HCT116 (cell line): ENCODE data around the gene SORCS2. TPM values are rescaled to one million over a fixed set of nuclear protein-coding genes. Genes with fewer than 3 reads are reported as not detected.

Source experiments
- ATAC-seq: fragments of 200-7000 bp; cut with Tn5 transposase; 2 replicates; pipeline ENCODE4 v1.9.1; 2020; ENCODE audit warnings: mild to moderate bottlenecking, moderate library complexity
- BruUV-seq: library from RNA; stranded (reverse); fragments of 400-500 nt; replicated peaks from 2 replicates; lab custom pipeline; 2021; lab: Mats Ljungman, UMichigan
- CTCF ChIA-PET: fragments of 300-600 bp; sonication (Branson Sonifier 250); formaldehyde crosslinking; loops from one replicate; lab custom pipeline; 2021; ENCODE audit warnings: antibody characterized with exemption; lab: Charles Lee
- POLR2A ChIA-PET: fragments of 300-600, 350-600 bp; sonication (Branson Sonifier 250); formaldehyde crosslinking; loops from one replicate; lab custom pipeline; 2021; ENCODE audit warnings: antibody characterized with exemption; lab: Charles Lee
- RAD21 ChIA-PET, 2 experiments: fragments of 300-600 bp; sonication (Branson Sonifier 250); formaldehyde crosslinking; loops; one replicate each; lab custom pipeline; 2023; ENCODE audit warnings: low total read pairs in 2 of 2; ENCODE audit not compliant: uncharacterized antibody in 2 of 2, unreplicated experiment in 2 of 2, low non-redundant PET in 1 of 2; lab: Charles Lee
- DNase-seq: peaks from one replicate; pipeline ENCODE4 v3.0.0-alpha.2; 2010; ENCODE audit warnings: low read depth, low spot score
- H2AFZ ChIP-seq: fragments of 200-600 bp; shearing (Covaris generic), sonication (generic); 2 replicates; pipeline ENCODE4 v1.6.1; 2017; ENCODE audit warnings: low read depth, mixed run types, mixed read lengths, antibody characterized with exemption, low read length; ENCODE audit not compliant: poor library complexity, severe bottlenecking
- H3K27ac ChIP-seq: 2 replicates; pipeline ENCODE4 v1.5.1; 2012; ENCODE audit warnings: low read depth, low read length
- H3K27me3 ChIP-seq: fragments of 200-600 bp; sonication (generic); 2 replicates; pipeline ENCODE4 v1.6.1; 2016; ENCODE audit warnings: mixed run types, low read length, mixed read lengths; ENCODE audit not compliant: insufficient read depth
- H3K36me3 ChIP-seq, 2 experiments: fragments of 200-500 bp in 1 of 2; fragments of 200-600 bp in 1 of 2; sonication (Bioruptor generic) in 1 of 2; sonication (generic) in 1 of 2; 2 replicates each; pipeline versions ENCODE4 v1.5.1 to v1.6.1; 2014 to 2016; ENCODE audit warnings: low read length in 2 of 2, inconsistent platforms in 1 of 2, mixed read lengths in 1 of 2, mixed run types in 1 of 2; ENCODE audit not compliant: insufficient read depth in 2 of 2, control insufficient read depth in 1 of 2
- H3K4me1 ChIP-seq, 2 experiments: fragments of 200-600 bp in 1 of 2; sonication (generic) in 1 of 2; 2 replicates each; pipeline versions ENCODE4 v1.5.1 to v1.6.1; 2012 to 2017; ENCODE audit warnings: low read length in 2 of 2, inconsistent platforms in 1 of 2, mild to moderate bottlenecking in 1 of 2, mixed read lengths in 1 of 2, mixed run types in 1 of 2, moderate library complexity in 1 of 2; ENCODE audit not compliant: insufficient read depth in 2 of 2, control insufficient read depth in 1 of 2
- H3K4me2 ChIP-seq: fragments of 200-600 bp; sonication (generic); 2 replicates; pipeline ENCODE4 v1.6.1; 2017; ENCODE audit warnings: mixed run types, low read length, mixed read lengths
- H3K4me3 ChIP-seq, 2 experiments: fragments of 200-600 bp in 1 of 2; sonication (generic) in 1 of 2; replicated peaks in 1 of 2; 2 replicates each; pipeline ENCODE4 v1.5.1; 2011 to 2016; ENCODE audit warnings: low read length in 2 of 2, control low read depth in 1 of 2, low read depth in 1 of 2, mild to moderate bottlenecking in 1 of 2, mixed read lengths in 1 of 2, mixed run types in 1 of 2
- H3K79me2 ChIP-seq: fragments of 200-600 bp; sonication (generic); 2 replicates; pipeline ENCODE4 v1.6.1; 2017; ENCODE audit warnings: mild to moderate bottlenecking, mixed run types, low read length, moderate library complexity, mixed read lengths; ENCODE audit not compliant: insufficient read depth
- H3K9ac ChIP-seq: fragments of 200-600 bp; sonication (generic); 2 replicates; pipeline ENCODE4 v1.6.1; 2016; ENCODE audit warnings: low read length, mixed read lengths
- H3K9me2 ChIP-seq: fragments of 200-600 bp; sonication (generic), shearing (Covaris generic); 2 replicates; pipeline ENCODE4 v1.6.1; 2017; ENCODE audit warnings: mixed run types, mild to moderate bottlenecking, moderate library complexity; ENCODE audit not compliant: insufficient read depth
- H3K9me3 ChIP-seq, 2 experiments: fragments of 200-500 bp in 1 of 2; fragments of 200-600 bp in 1 of 2; sonication (Bioruptor generic) in 1 of 2; sonication (generic) in 1 of 2; 2 replicates each; pipeline ENCODE4 v1.6.1; 2014 to 2017; ENCODE audit warnings: low read length in 2 of 2, mixed read lengths in 2 of 2, inconsistent platforms in 1 of 2, low read depth in 1 of 2, mild to moderate bottlenecking in 1 of 2, mixed run types in 1 of 2, moderate library complexity in 1 of 2; ENCODE audit not compliant: control insufficient read depth in 1 of 2, insufficient read depth in 1 of 2
- H4K20me1 ChIP-seq: fragments of 200-600 bp; sonication (generic), shearing (Covaris generic); 2 replicates; pipeline ENCODE4 v1.6.1; 2017; ENCODE audit warnings: mixed run types, mild to moderate bottlenecking, moderate library complexity; ENCODE audit not compliant: insufficient read depth
- CBX3 ChIP-seq: IDR thresholded peaks from 2 replicates; pipeline ENCODE4 v1.6.1; 2012; ENCODE audit warnings: low read depth
- EGR1 ChIP-seq: IDR thresholded peaks from 2 replicates; pipeline ENCODE4 v1.6.1; 2012; ENCODE audit warnings: low read depth
- ELF1 ChIP-seq: IDR thresholded peaks from 2 replicates; pipeline ENCODE4 v1.6.1; 2012; ENCODE audit warnings: low read depth, borderline replicate concordance
- EZH2 ChIP-seq: fragments of 200-600 bp; sonication (generic); IDR thresholded peaks from 2 replicates; pipeline ENCODE4 v1.6.1; 2017; ENCODE audit warnings: antibody characterized with exemption, mixed run types
- EZH2phosphoT487 ChIP-seq: fragments of 200-600 bp; IDR thresholded peaks from 2 replicates; pipeline ENCODE4 v1.6.1; 2018; ENCODE audit warnings: antibody characterized with exemption, borderline replicate concordance
- FOSL1 ChIP-seq: IDR thresholded peaks from 2 replicates; pipeline ENCODE4 v1.6.1; 2012; ENCODE audit warnings: low read depth
- JUND ChIP-seq: IDR thresholded peaks from 2 replicates; pipeline ENCODE4 v1.6.1; 2012
- POLR2A ChIP-seq: IDR thresholded peaks from 2 replicates; pipeline ENCODE4 v1.7.0; 2011; ENCODE audit warnings: borderline replicate concordance; ENCODE audit not compliant: insufficient read depth, insufficient read length; ENCODE audit errors: extremely low read depth
- RAD21 ChIP-seq: IDR thresholded peaks from 2 replicates; pipeline ENCODE4 v1.6.1; 2012; ENCODE audit warnings: low read depth, mild to moderate bottlenecking
- SP1 ChIP-seq: IDR thresholded peaks from 2 replicates; pipeline ENCODE4 v1.6.1; 2012; ENCODE audit warnings: low read depth
- SRF ChIP-seq: IDR thresholded peaks from 2 replicates; pipeline ENCODE4 v1.6.1; 2012; ENCODE audit warnings: low read depth
- TCF7L2 ChIP-seq: IDR thresholded peaks from 2 replicates; pipeline ENCODE4 v1.7.0; 2011; ENCODE audit warnings: borderline replicate concordance, inconsistent platforms; ENCODE audit not compliant: insufficient read depth, insufficient read length; ENCODE audit errors: extremely low read depth
- YY1 ChIP-seq: IDR thresholded peaks from 2 replicates; pipeline ENCODE4 v1.6.1; 2011; ENCODE audit warnings: low read length, low read depth, moderate library complexity, mild to moderate bottlenecking; ENCODE audit not compliant: insufficient replicate concordance; ENCODE audit errors: extremely low read depth
- ZFX ChIP-seq: fragments of 450-650 bp; IDR thresholded peaks from 2 replicates; pipeline ENCODE4 v1.6.1; 2017
- ZNF274 ChIP-seq: fragments of 200-500 bp; sonication (Bioruptor generic); IDR thresholded peaks from 2 replicates; pipeline ENCODE4 v1.6.1; 2014; ENCODE audit warnings: mild to moderate bottlenecking, low read depth, low read length, inconsistent platforms
- intact Hi-C: fragments of 100-400 bp; cut with micrococcal nuclease; formaldehyde crosslinking; loops from 2 replicates; pipeline ENCODE4 v1.10.0; 2022
- total RNA-seq: library from RNA; stranded (reverse); gene quantifications from one replicate; pipeline ENCODE4 v1.2.1, GENCODE V29; 2021; ENCODE audit not compliant: unreplicated experiment
- TF ChIP-seq, protein P1 (sequence below): IDR thresholded peaks from 2 replicates; pipeline ENCODE4 v1.6.1; 2012
- TF ChIP-seq, protein P2 (sequence below): IDR thresholded peaks from 2 replicates; pipeline ENCODE4 v1.6.1; 2011; ENCODE audit warnings: mild to moderate bottlenecking, low read length, moderate library complexity; ENCODE audit not compliant: insufficient replicate concordance; ENCODE audit errors: extremely low read depth
- TF ChIP-seq, protein P3 (sequence below), 3 experiments: fragments of 200-600 bp in 1 of 3; sonication (generic) in 1 of 3; IDR thresholded peaks in 2 of 3; conservative IDR thresholded peaks in 1 of 3; 2 replicates each; pipeline ENCODE4 v1.5.1; 2012 to 2017; ENCODE audit warnings: low read depth in 2 of 3, low read length in 2 of 3, antibody characterized with exemption in 1 of 3, borderline replicate concordance in 1 of 3, control low read depth in 1 of 3, mild to moderate bottlenecking in 1 of 3, mixed read lengths in 1 of 3, mixed run types in 1 of 3, moderate library complexity in 1 of 3; ENCODE audit not compliant: insufficient read depth in 1 of 3
- TF ChIP-seq, protein P4 (sequence below): IDR thresholded peaks from 2 replicates; pipeline ENCODE4 v1.6.1; 2012

Gene SORCS2
- total RNA-seq, 1 experiment from 2014 or later: 0.37 TPM

DNA sequence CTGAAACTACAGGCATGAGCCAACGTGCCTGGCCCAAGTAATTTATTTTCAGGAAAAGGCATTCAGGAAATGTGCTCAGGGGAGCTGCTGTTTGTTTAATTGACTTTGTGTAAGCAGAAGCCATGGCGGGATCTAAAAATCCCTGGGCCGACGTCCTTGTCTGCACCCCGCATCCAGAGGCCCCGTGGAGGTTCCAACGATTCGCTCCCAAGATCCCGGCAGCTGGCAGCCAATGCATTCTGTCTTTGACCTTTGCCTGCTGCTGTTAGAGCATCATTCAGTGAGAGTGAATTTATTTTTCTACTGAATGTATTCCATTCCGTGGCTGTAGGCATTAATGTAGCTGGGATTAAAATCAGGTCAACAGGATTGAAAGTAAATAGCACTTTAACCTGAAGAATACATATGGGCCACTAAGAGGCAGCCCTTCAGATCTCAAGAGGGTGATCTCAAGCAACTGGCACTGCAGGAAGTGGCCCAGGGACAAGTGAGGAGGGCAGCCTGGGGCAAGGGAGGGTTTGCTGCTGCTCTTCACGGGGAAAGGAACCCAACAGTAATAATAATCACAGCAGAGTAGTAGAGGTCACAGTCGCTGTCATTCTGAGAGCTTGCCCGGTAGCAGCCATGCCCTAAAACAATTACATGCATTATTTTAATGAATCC, 167.2 kb downstream of the SORCS2 start:
- Histone ChIP-seq H2AFZ (no peak overlapping the region), H3K27me3 (0 out of 2 replicates have a peak, but pooled peaks cover 4% of the 10 kb centered on the region), H3K27ac (no peak overlapping the region), H3K4me1 (peaks cover 8 to 9% of the 10 kb centered on the region in 2 experiments; a peak in 2 of 4 replicates), H3K79me2 (no peaks in the 10 kb centered on the region), H3K4me3 (no peak overlapping the region), H3K9ac (no peak overlapping the region), H4K20me1 (no peaks in the 10 kb centered on the region), H3K4me2 (no peak overlapping the region), H3K9me2 (no peaks in the 10 kb centered on the region), H3K36me3 (no peaks in the 10 kb centered on the region), H3K9me3 (no peaks in the 10 kb centered on the region)
- TF ChIP-seq, protein P1, sequence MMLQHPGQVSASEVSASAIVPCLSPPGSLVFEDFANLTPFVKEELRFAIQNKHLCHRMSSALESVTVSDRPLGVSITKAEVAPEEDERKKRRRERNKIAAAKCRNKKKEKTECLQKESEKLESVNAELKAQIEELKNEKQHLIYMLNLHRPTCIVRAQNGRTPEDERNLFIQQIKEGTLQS: no peak
- no peak for TF ChIP-seq EGR1
- TF ChIP-seq, protein P2, sequence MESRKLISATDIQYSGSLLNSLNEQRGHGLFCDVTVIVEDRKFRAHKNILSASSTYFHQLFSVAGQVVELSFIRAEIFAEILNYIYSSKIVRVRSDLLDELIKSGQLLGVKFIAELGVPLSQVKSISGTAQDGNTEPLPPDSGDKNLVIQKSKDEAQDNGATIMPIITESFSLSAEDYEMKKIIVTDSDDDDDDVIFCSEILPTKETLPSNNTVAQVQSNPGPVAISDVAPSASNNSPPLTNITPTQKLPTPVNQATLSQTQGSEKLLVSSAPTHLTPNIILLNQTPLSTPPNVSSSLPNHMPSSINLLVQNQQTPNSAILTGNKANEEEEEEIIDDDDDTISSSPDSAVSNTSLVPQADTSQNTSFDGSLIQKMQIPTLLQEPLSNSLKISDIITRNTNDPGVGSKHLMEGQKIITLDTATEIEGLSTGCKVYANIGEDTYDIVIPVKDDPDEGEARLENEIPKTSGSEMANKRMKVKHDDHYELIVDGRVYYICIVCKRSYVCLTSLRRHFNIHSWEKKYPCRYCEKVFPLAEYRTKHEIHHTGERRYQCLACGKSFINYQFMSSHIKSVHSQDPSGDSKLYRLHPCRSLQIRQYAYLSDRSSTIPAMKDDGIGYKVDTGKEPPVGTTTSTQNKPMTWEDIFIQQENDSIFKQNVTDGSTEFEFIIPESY: no peak
- TF ChIP-seq EZH2: no peak
- TF ChIP-seq JUND: no peak
- TF ChIP-seq ZFX: no peak
- TF ChIP-seq SP1: no peak
- no peak for TF ChIP-seq RAD21
- TF ChIP-seq, protein P3, sequence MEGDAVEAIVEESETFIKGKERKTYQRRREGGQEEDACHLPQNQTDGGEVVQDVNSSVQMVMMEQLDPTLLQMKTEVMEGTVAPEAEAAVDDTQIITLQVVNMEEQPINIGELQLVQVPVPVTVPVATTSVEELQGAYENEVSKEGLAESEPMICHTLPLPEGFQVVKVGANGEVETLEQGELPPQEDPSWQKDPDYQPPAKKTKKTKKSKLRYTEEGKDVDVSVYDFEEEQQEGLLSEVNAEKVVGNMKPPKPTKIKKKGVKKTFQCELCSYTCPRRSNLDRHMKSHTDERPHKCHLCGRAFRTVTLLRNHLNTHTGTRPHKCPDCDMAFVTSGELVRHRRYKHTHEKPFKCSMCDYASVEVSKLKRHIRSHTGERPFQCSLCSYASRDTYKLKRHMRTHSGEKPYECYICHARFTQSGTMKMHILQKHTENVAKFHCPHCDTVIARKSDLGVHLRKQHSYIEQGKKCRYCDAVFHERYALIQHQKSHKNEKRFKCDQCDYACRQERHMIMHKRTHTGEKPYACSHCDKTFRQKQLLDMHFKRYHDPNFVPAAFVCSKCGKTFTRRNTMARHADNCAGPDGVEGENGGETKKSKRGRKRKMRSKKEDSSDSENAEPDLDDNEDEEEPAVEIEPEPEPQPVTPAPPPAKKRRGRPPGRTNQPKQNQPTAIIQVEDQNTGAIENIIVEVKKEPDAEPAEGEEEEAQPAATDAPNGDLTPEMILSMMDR (IDR thresholded peaks at IDR 0.05 in 2 of 3, conservative IDR thresholded peaks at IDR 0.05 in 1 of 3; ENCODE audit: borderline replicate concordance in 1 of 3, insufficient read depth in 1 of 3, low read depth in 2 of 3, low read length in 2 of 3): no peak
- no peak for TF ChIP-seq CBX3
- TF ChIP-seq POLR2A: no peak
- no peak for TF ChIP-seq SRF
- no peak for TF ChIP-seq ZNF274
- TF ChIP-seq, protein P4, sequence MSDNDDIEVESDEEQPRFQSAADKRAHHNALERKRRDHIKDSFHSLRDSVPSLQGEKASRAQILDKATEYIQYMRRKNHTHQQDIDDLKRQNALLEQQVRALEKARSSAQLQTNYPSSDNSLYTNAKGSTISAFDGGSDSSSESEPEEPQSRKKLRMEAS: no peak
- no peak for TF ChIP-seq FOSL1
- TF ChIP-seq ELF1: no peak
- TF ChIP-seq EZH2phosphoT487: no peak
- no peak for TF ChIP-seq YY1
- no peak for TF ChIP-seq TCF7L2
- ATAC-seq (no peak), DNase-seq (no peak)
- CTCF ChIA-PET: no interaction called here
- RAD21 ChIA-PET: no interaction called here
- intact Hi-C loops: no loop called here
- POLR2A ChIA-PET: no interaction called here
- no TSS peak for BruUV-seq
